GM12878 (cell line): ENCODE results near the gene TREH. TPM values are rescaled to one million over a fixed set of nuclear protein-coding genes. Genes with fewer than 3 reads are reported as not detected.

Source experiments
- ATAC-seq: fragments of 200-7000 bp; cut with Tn5 transposase; 3 replicates; pipeline ENCODE4 v1.9.1; 2020; ENCODE audit warnings: mild to moderate bottlenecking, moderate library complexity
- BruUV-seq: library from RNA; stranded (reverse); fragments of 400-500 nt; replicated peaks from 2 replicates; lab custom pipeline; 2021; lab: Mats Ljungman, UMichigan
- CTCF ChIA-PET: fragments of 300-600 bp; sonication (Branson Sonifier 250); formaldehyde crosslinking; extraction: SDS; loops from one replicate; lab custom pipeline; 2021; ENCODE audit warnings: inconsistent platforms; lab: Yijun Ruan, JAX
- POLR2A ChIA-PET: fragments of 350-600 bp; formaldehyde crosslinking; extraction: SDS; loops from one replicate; lab custom pipeline; 2021; ENCODE audit warnings: inconsistent platforms; lab: Charles Lee
- RAD21 ChIA-PET: fragments of 300-600 bp; sonication (Branson Sonifier 250); formaldehyde crosslinking; loops from one replicate; lab custom pipeline; 2023; ENCODE audit warnings: antibody characterized with exemption; ENCODE audit not compliant: unreplicated experiment; lab: Charles Lee
- SMC1A ChIA-PET: fragments of 300-600 bp; sonication (Branson Sonifier 250); formaldehyde crosslinking; loops from one replicate; lab custom pipeline; 2023; ENCODE audit not compliant: unreplicated experiment, uncharacterized antibody; lab: Charles Lee
- DNase-seq: peaks from one replicate; pipeline ENCODE4 v3.0.0-alpha.2; 2011; ENCODE audit warnings: low read depth, low spot score
- FAIRE-seq: peaks from 3 replicates; lab custom pipeline; 2011; peaks lifted over from hg19 to GRCh38; lab: Jason Lieb, UNC
- H2AFZ ChIP-seq: 2 replicates; pipeline ENCODE4 v1.6.0; 2011; ENCODE audit warnings: low read depth, low read length, control low read depth; ENCODE audit not compliant: control insufficient read depth
- H3K27ac ChIP-seq: 2 replicates; pipeline ENCODE4 v1.5.1; 2011; ENCODE audit warnings: control low read depth; ENCODE audit not compliant: control insufficient read depth, insufficient read depth
- H3K27me3 ChIP-seq, 2 experiments: replicated peaks in 1 of 2; 2 replicates each; pipeline versions ENCODE4 v1.6.0 to v1.6.1; 2011; ENCODE audit warnings: low read length in 1 of 2; ENCODE audit not compliant: control insufficient read depth in 2 of 2, insufficient read depth in 2 of 2
- H3K36me3 ChIP-seq, 2 experiments: 2 replicates each; pipeline ENCODE4 v1.5.1; 2011; ENCODE audit warnings: low read length in 1 of 2; ENCODE audit not compliant: control insufficient read depth in 2 of 2, insufficient read depth in 2 of 2
- H3K4me1 ChIP-seq: 2 replicates; pipeline ENCODE4 v1.6.1; 2011; ENCODE audit warnings: mild to moderate bottlenecking, low read length, moderate library complexity, mixed read lengths; ENCODE audit not compliant: control insufficient read depth, insufficient read depth
- H3K4me2 ChIP-seq: 2 replicates; pipeline ENCODE4 v1.6.0; 2011; ENCODE audit warnings: control low read depth; ENCODE audit not compliant: control insufficient read depth, insufficient read depth
- H3K4me3 ChIP-seq: fragments of 200-600 bp; sonication (generic); 2 replicates; pipeline ENCODE4 v1.5.1; 2016
- H3K79me2 ChIP-seq: 2 replicates; pipeline ENCODE4 v1.6.0; 2011; ENCODE audit warnings: low read length; ENCODE audit not compliant: control insufficient read depth, insufficient read depth
- H3K9ac ChIP-seq: 2 replicates; pipeline ENCODE4 v1.8.0; 2011; ENCODE audit warnings: low read length, control low read depth, mixed read lengths; ENCODE audit not compliant: control insufficient read depth, insufficient read depth
- H3K9me3 ChIP-seq: replicated peaks from 3 replicates; pipeline ENCODE4 v1.5.1; 2011; ENCODE audit warnings: mild to moderate bottlenecking, low read length; ENCODE audit not compliant: control insufficient read depth, insufficient read depth
- H4K20me1 ChIP-seq: 2 replicates; pipeline ENCODE4 v1.6.0; 2011; ENCODE audit not compliant: control insufficient read depth, insufficient read depth
- FOS ChIP-seq: IDR thresholded peaks from 3 replicates; pipeline ENCODE4 v1.6.1; 2011; ENCODE audit warnings: borderline replicate concordance; ENCODE audit not compliant: insufficient read length; ENCODE audit errors: extremely low read depth
- HCFC1 ChIP-seq: fragments of 150-350 bp; IDR thresholded peaks from 2 replicates; pipeline ENCODE4 v1.6.1; 2014; ENCODE audit warnings: low read length
- HDAC2 ChIP-seq: fragments of 200-600 bp; sonication (generic); IDR thresholded peaks from 2 replicates; pipeline ENCODE4 v1.6.1; 2017
- KDM1A ChIP-seq: fragments of 200-600 bp; sonication (generic); IDR thresholded peaks from 2 replicates; pipeline ENCODE4 v1.6.1; 2016; ENCODE audit warnings: borderline replicate concordance
- NFYB ChIP-seq: IDR thresholded peaks from 2 replicates; pipeline ENCODE4 v1.6.1; 2011; ENCODE audit warnings: low read depth, mild to moderate bottlenecking, low read length, improper control_type of control experiment, moderate library complexity; ENCODE audit not compliant: insufficient read depth
- PKNOX1 ChIP-seq: fragments of 450-650 bp; IDR thresholded peaks from 2 replicates; pipeline ENCODE4 v1.6.1; 2016; ENCODE audit warnings: mild to moderate bottlenecking
- POLR2A ChIP-seq: IDR thresholded peaks from 2 replicates; pipeline ENCODE4 v1.6.1; 2011; ENCODE audit warnings: low read depth, mild to moderate bottlenecking, low read length
- POLR2AphosphoS2 ChIP-seq: IDR thresholded peaks from 2 replicates; pipeline ENCODE4 v1.6.1; 2011; ENCODE audit warnings: low read depth, mild to moderate bottlenecking, low read length, improper control_type of control experiment, moderate library complexity
- POLR2AphosphoS5 ChIP-seq: IDR thresholded peaks from 2 replicates; pipeline ENCODE4 v1.6.1; 2011; ENCODE audit warnings: mild to moderate bottlenecking, low read length, inconsistent platforms
- SIN3A ChIP-seq: IDR thresholded peaks from 2 replicates; pipeline ENCODE4 v1.6.1; 2012; ENCODE audit warnings: low read depth, low read length, improper control_type of control experiment
- SUPT20H ChIP-seq: IDR thresholded peaks from 2 replicates; pipeline ENCODE4 v1.6.1; 2011; ENCODE audit warnings: low read depth, mild to moderate bottlenecking, low read length, moderate library complexity, borderline replicate concordance; ENCODE audit not compliant: control insufficient read depth
- YBX1 ChIP-seq: fragments of 450-650 bp; IDR thresholded peaks from 2 replicates; pipeline ENCODE4 v1.6.1; 2016; ENCODE audit warnings: antibody characterized with exemption
- YY1 ChIP-seq: IDR thresholded peaks from 2 replicates; pipeline ENCODE4 v1.6.1; 2011; ENCODE audit warnings: low read depth, mild to moderate bottlenecking, low read length
- ZNF217 ChIP-seq: fragments of 450-650 bp; IDR thresholded peaks from 2 replicates; pipeline ENCODE4 v1.6.1; 2017; ENCODE audit warnings: antibody characterized with exemption, mild to moderate bottlenecking
- ZNF384 ChIP-seq: IDR thresholded peaks from 2 replicates; pipeline ENCODE4 v1.6.1; 2012; ENCODE audit warnings: low read depth, mild to moderate bottlenecking, low read length, improper control_type of control experiment, borderline replicate concordance
- ZNF622 ChIP-seq: fragments of 450-650 bp; IDR thresholded peaks from 2 replicates; pipeline ENCODE4 v1.6.1; 2017; ENCODE audit warnings: mild to moderate bottlenecking, inconsistent platforms
- ZSCAN29 ChIP-seq: fragments of 450-650 bp; IDR thresholded peaks from 2 replicates; pipeline ENCODE4 v1.6.1; 2017; ENCODE audit warnings: mild to moderate bottlenecking, moderate library complexity
- WGBS: methylation state at CpG from one replicate; pipeline ENCODE4 v1.1.6; 2016; ENCODE audit warnings: low lambda C conversion rate; ENCODE audit not compliant: insufficient replicate concordance, insufficient coverage; ENCODE audit errors: missing lambda C conversion rate; 5-methylcytosine and 5-hydroxymethylcytosine counted together
- in situ Hi-C: fragments of 300-500 bp; cut with MboI; formaldehyde crosslinking; loops from 9 replicates; pipeline ENCODE4 v1.14.3; 2018; ENCODE audit warnings: mixed read lengths
- intact Hi-C: fragments of 100-400 bp; cut with micrococcal nuclease; formaldehyde crosslinking; loops from one replicate; pipeline ENCODE4 v1.14.2; 2022; ENCODE audit not compliant: unreplicated experiment
- polyA plus RNA-seq, 11 experiments: library from polyadenylated mRNA; depleted of rRNA in 4 of 11; unstranded in 6 of 11; stranded (reverse) in 5 of 11; fragments of >200 nt; fragmentation: Nextera tagmentation in 4 of 11; fragmentation: Illumina TruSeq in 1 of 11; extraction: Ambion mirVana in 4 of 11; extraction: Trizol in 1 of 11; gene quantifications; 1 replicate in 1 of 11; 2 replicates in 10 of 11; pipeline versions ENCODE4 v1.2.1 to v1.2.3, GENCODE V29; 2011 to 2016; ENCODE audit warnings: inconsistent platforms in 2 of 11, missing spikeins in 2 of 11, low read depth in 1 of 11
- total RNA-seq, 4 experiments: library from RNA; depleted of rRNA in 3 of 4; stranded (reverse); fragments of >200 nt in 3 of 4; fragmentation: Illumina TruSeq in 1 of 4; extraction: Trizol in 1 of 4; gene quantifications; 2 replicates each; pipeline versions ENCODE4 v1.2.1 to v1.2.3, GENCODE V29; 2013 to 2021

Gene TREH
- total and polyA plus RNA-seq, 10 of the 15 experiments (the other 5 are each of a cell fraction or from before 2014, with no cell fraction given): not detected

- TF ChIP-seq PKNOX1: no peak
Measured at GRCh38 chr11:118653684-118654390, 25.6 kb downstream of the TREH start (continued).

- intact Hi-C loops: no loop called here
- Histone ChIP-seq H3K9ac (no peak overlapping the region), H3K4me1 (no peaks in the 10 kb centered on the region), H3K4me3 (no peak overlapping the region), H3K27ac (no peak overlapping the region), H3K27me3 (peaks cover 5% of the 10 kb centered on the region in 2 experiments; a peak in 2 of 4 replicates), H2AFZ (no peak overlapping the region), H3K79me2 (no peaks in the 10 kb centered on the region), H3K9me3 (no peaks in the 10 kb centered on the region), H3K36me3 (no peaks in the 10 kb centered on the region), H3K4me2 (no peak overlapping the region), H4K20me1 (no peaks in the 10 kb centered on the region)
- BruUV-seq: no TSS peak
- ChIA-PET RAD21 (no interaction called here), SMC1A (no interaction called here), POLR2A (no interaction called here), CTCF (interaction anchor here (1.1 kb wide), 1 partner anchor 14 kb away, joined by 4 read pairs; no protein-coding TSS in a partner anchor)
- in situ Hi-C loops: no loop called here
- WGBS: 0% methylated on average over 4 of the region's 4 CpGs
- ATAC-seq: no peak; the same call in 2 of the 3 replicates
- no peak for TF ChIP-seq HCFC1
- no peak for TF ChIP-seq ZNF622
- no peak for TF ChIP-seq YBX1
- no peak for TF ChIP-seq YY1
- TF ChIP-seq NFYB: no peak
- no peak for TF ChIP-seq SIN3A
- TF ChIP-seq POLR2A: no peak
- no peak for TF ChIP-seq POLR2AphosphoS2
- no peak for TF ChIP-seq KDM1A
- TF ChIP-seq POLR2AphosphoS5: no peak
- TF ChIP-seq SUPT20H: no peak
- no peak for TF ChIP-seq HDAC2
- TF ChIP-seq ZNF384: no peak
- no peak for TF ChIP-seq ZNF217
- no peak for TF ChIP-seq FOS
- TF ChIP-seq ZSCAN29: no peak
- DNase-seq: no peak
- FAIRE-seq: no peak
Measured at GRCh38 chr11:118652681-118653181, 26.7 kb downstream of the TREH start.
